GM21447 (cell line): ENCODE measurements around the gene PPP1R2.
A peak's percentile ranks its signal among the peaks of the same experiment; 100 is the strongest.
"Not testable (repeated sequence)": the region's sequence is repeated elsewhere in the genome, so short reads cannot be mapped to it uniquely, and the experiment has no call there.

ENCODE experiments used
- ATAC-seq: cut with Tn5 transposase; IDR thresholded peaks from one replicate; pipeline ENCODE4 v1.9.1; 2021; ENCODE audit not compliant: unreplicated experiment

Gene PPP1R2

DNA sequence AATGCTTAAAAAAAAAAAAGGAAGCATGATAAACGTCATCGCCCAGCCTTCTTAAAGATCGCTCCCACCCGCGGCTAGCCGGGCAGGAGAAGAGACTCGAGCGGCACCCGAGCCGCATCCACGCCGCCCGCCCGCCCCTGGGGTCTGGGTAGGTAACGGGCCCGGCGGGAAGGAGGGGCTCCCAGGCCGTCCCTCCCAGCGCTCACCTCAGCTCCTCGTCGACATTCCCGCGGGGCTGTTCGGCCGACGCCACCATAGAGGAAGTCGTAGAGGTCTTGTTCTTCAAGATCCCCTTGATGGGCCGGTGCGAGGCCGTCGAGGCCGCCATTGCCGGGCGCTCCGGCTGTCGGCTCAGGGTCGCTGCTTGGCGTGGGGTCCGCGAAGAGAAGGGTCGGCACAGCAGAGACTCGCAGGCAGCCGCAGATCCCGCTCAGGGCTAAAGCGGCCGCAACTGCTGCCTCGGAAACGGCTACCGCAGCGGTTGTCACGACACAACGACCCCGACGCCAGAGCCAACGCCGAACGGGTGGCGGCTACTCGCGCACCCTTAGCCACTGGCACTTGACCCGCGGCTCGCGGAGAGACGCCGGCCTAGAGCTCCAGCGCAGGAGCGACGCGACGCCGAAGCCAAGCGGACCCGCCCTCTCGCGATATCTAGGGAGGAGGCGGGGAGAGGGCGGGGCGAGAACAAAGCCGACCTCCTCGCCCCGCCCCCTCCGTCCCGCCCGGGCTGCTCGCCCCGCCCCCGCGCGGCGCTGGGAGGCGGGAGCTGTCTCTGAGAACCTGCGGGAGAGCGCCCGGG, at the start of gene PPP1R2:
Gene PPP1R2 (minus strand): TSS at position 628 of the 802 bp plus-strand sequence. CDS start 300 bp downstream, at position 328.
- ATAC-seq, result peak; percentile 62

DNA sequence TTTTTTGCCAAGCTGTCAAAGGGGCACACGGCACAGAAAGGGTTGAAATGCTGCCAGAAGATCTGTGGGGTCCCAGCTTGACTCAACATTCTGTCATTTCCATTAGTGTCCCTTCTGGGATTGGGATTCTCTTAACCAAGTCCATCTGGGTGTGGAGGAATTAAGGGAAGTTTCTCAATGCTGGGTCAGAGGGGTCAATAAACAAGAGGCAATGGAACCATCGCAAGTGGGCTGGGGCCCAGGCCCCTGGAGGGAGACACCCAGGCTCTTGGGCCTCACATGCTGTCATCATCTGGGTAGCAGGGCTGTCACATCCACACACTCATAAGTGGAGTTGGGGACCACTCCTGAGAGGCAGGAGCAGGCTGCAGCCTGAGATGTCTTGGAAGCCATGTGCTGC, 48.7 kb upstream of the PPP1R2 start:
- ATAC-seq, result no peak

DNA sequence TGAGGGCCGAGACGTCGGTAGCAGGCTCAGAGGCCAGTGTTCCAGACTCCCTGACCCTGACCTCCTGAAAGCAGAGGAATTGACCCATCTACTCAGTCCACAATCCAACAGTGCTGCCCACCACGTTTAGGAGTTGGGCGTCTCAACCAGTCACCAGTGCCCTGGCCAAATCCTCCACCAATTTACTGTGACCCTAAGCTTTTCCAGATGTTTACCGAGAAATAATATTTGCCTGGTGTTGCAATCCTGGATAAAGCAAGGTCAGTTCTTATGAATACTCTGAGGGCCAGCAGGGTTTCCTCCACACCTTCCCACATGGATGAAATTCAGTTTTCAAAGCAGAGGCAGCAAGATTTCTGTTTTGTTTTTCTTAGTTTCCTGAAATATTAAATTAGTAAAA, 48.1 kb upstream of the PPP1R2 start:
- ATAC-seq, result no peak

DNA sequence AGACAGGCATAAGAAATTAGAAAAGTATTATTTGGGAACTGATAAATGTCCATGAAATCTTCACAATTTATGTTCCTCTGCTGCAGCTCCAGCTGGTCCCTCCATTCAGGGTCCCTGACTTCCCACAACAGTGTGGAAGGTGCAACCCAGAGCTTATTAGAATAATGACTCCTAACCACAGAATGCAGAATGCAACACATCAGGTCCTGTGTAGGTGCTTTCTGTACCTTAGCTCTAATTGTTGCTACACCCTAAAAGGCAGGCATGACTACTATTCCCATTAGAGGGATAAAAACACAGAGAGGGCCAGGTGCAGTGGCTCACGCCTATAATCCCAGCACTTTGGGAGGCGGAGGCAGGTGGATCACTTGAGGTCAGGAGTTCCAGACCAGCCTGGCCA, 47.3 kb upstream of the PPP1R2 start:
- not testable (repeated sequence) for ATAC-seq

DNA sequence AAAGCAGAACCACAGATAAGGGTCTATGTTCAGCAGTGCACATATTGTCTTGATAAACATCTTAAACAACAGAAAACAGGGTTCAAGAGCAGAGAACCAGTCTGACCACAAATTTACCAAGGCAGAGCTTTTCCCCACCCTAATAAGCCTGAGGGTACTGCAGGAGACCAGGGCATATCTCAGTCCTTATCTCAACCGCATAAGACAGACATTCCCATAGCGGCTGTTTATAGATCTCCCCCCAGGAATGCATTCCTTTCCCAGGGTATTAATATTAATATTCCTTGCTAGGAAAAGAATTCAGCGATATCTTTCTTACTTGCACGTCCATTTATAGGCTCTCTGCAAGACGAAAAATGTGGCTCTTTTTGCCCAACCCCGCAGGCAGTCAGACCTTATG, 46.7 kb upstream of the PPP1R2 start:
- not testable (repeated sequence) for ATAC-seq

DNA sequence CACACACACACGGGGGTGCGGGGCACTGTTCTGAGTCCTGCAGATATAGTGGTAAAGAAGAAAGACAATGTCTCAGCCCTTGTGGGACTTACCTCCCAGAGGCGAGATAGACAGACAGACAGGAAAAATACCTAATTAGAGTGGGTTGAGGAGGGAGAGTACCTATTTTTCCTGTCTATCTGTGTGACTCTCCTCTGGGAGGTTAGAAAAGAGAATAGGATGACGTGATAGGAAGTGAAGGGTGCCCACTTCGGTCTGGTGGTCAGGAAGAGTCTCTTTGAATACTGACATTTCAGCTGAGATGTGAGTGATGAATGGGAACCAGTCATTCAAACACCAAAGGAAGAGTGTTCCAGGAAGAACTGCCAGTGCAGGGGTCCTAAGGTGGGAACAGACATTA, 44.7 kb upstream of the PPP1R2 start:
- no peak for ATAC-seq

DNA sequence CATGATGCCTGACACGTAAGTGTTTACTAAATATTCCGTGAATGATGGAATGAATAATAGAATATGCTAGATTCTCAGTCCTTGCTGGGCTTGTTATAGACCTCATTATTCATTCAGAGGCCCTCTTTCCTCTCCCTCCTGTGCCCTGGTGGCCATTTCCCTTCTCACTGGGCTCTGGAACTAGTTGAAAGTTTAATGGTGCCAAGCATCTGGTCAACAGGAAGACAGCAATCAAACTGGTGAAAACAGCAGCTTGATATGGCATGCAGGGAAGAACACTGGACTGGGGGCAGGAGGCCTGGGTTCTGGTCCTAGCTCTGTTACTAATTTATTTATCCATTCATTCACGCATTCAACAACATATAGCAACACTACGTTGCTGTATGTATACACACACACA, 44.3 kb upstream of the PPP1R2 start:
- ATAC-seq, result no peak

DNA sequence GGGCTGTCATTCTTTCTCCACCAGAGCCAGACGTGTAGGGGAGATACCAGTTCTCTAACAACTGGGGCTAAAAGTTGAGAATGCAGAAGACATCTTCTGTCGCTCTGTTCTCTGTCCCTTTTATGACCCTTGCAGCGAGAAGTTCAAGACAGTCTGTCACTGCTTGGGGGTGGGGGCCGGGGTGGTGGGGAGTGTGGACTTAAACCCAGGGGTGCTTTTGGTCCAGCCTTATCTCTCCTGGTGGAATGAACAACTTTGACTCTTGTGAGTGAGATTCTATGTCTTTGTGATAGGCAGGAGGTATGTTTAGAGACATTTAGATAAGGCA, 41.4 kb upstream of the PPP1R2 start:
- ATAC-seq, result no peak

DNA sequence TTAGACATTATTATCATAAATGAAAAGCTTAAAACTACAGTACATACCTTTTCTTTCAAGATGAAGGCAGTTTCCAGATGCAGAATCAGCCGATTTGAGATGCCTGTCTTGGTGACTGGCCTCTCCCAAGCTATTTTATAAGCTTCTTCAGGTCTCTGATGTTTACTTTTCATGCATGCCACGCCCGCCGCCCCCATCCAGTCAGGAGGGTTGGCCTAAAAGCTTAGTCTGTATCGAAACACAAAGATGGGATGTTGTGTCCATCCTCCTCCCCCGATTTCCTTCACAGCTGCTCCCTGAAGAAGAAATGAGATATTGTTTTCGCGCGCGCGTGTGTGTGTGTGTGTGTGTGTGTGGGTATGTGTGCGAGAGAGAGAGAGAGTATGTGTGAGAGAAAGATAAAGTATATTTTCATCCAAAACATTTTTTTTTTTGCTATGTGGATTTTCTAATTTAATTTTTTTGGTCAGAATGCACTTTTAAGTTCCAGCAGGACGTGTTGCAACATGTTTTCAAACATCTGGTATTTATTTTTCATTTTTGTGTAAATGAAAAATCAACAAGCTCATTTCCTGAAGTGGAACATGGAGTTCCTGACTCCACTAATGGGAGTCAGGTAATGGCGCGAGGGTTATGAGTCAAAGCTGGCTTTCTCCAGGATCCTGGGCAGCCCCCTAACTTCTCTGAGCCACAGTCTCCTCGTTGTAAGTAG, 40.9 kb upstream of the PPP1R2 start, which contains the start of gene APOD:
Gene APOD (minus strand): TSS at position 110 of the 712 bp plus-strand sequence. CDS start 4,479 bp downstream, outside the sequence.
- no peak for ATAC-seq

DNA sequence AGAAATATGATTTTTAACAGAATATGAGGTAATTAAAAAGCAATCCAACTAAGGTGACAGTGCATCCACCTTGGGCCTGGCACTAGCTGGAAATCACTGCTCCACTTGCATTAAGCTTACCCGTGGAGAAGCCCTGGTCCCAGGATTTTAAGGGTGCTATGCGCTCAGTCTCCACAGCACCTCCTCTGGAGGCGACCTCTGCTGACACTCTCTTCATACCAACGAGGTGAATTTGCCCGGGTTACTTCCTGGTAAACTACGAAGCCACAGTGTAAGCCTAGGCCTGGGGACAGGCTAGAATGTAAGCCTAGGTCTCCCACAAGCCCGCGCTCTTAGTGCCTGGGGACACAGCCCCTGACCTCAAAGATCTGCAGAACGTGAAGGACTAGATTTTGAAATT, 39.8 kb upstream of the PPP1R2 start:
- no peak for ATAC-seq

DNA sequence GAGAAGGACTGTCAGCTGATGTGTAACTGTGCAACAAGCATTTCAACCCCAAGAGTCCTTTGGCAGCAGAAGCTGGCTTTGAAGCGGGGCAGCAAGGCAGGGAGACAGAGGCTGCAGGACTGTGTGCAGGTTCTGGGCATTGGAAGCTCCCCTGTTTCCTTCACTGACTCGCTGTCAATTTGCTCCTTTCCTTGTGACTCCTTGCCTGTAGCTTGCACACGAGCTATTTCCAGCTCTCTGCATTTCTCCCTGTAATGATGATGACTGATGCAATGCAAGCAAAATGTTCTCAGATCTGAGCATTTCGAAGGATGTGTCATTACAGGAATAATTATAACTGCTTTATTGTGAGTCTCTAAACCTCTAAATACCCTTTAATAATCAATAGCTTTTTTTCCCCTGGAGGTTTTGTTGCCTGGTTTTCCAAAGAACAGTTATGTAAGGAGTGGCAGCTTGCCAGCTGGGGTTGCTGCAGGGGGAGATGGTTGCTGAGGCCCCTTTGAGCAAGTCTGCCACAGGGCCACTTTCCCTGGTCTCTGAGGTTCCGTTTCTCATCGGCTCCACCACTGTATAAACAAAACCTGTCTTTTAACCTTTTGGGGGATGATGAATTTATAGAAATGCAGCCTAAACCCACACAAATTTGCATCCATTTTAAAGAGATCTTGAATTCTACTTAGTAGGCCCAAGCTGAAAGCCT, 37.8 kb upstream of the PPP1R2 start:
- no peak for ATAC-seq

DNA sequence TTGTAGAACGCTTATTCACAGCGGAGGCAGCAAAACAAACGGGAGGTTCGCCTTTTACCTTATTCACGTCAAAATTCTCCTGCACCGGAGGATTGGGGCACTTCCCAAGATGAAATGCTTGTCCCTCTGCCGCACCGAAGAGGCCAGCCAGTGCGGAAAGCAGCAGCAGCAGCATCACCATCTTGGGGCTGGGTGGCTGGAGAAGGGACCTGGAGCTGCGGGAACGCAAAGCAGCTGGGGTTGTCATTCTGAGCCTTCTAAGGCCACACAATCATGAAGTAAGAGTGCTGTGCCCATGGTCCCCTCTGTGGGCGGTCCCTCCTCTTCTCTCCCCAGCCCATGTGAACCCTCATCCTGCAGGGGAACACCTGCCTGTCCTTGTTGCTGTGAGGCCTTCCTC, 36.2 kb upstream of the PPP1R2 start:
- no peak for ATAC-seq

DNA sequence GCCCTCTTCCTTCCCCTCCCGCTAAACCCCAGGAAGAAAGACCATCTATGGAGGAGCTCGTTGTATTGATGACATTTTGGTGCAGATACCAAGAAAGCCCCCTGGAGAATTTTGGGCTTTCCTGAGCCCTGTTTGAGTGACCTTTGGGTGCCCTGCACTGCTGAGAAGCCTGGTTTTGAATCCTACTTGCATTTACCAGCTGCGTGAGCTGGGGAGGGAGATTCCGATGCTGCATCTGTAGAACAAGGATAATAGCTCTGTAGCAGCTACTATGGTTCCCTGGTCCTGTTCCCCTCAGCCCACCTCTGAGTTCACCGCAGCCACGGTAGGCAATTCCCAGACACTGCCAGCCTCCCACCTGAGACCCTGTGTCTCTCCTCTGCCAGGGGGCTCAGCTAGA, 35.4 kb upstream of the PPP1R2 start:
- ATAC-seq, result no peak

DNA sequence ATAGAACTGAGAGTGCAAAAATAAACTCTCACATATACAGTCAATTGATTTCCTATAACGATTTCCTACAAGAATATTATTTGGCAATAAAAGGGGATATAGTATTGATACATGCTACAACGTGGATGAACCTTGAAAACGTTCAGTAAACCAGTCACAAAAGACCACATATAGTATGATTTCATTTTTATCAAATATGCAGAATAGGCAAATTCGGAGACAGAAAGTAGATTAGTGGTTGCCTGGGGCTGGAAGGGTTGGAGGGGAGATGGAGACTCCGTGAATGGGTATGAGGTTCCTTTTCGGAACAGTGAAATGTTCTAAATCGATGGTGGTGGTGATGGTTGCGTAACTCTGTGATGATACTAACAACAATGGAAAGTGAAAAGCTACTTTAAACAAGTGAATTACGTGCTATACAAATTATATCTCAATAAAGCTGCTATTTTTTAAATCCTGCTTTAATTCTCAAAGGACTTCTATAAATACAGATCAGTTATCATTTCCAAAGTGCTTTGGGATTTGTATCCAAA, 34.6 kb upstream of the PPP1R2 start:
- no peak for ATAC-seq

DNA sequence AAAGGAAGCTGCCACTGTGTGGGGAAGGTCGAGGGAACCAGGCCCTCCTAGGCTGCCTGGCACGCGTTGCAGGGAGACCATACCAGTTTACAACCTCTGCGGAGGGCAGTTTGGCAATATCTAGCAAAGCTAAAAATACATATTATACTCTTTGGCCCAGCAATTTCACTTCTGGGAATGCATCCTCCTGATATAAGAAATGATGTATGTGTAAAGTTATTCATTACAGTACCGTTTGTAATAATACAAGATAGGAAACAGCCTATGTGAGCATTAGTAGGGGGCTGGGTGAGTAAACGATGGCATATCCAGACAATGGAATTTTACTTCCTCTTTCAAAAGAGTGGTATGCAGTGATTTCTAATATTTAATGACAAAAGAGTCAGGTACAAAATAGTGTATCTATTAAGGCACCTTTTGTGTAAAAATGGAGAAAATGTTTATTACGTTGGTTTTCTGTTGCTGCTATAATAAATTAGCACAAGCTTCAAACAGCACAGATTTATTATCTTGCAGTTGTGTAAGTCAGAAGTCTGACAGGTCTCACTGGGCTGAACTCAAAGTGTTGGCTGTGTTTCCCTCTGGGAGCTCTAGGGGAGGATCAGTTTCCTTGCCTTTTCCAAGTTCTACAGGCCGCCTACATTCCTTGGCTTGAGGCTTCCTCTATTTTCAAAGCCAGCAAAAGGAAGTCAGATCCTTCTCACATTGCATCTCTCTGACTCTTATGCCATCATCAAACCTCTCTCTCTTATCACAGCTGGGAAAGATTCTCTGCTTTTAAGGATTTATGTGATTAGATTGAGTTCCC, 31.6 kb upstream of the PPP1R2 start:
- ATAC-seq, result no peak

DNA sequence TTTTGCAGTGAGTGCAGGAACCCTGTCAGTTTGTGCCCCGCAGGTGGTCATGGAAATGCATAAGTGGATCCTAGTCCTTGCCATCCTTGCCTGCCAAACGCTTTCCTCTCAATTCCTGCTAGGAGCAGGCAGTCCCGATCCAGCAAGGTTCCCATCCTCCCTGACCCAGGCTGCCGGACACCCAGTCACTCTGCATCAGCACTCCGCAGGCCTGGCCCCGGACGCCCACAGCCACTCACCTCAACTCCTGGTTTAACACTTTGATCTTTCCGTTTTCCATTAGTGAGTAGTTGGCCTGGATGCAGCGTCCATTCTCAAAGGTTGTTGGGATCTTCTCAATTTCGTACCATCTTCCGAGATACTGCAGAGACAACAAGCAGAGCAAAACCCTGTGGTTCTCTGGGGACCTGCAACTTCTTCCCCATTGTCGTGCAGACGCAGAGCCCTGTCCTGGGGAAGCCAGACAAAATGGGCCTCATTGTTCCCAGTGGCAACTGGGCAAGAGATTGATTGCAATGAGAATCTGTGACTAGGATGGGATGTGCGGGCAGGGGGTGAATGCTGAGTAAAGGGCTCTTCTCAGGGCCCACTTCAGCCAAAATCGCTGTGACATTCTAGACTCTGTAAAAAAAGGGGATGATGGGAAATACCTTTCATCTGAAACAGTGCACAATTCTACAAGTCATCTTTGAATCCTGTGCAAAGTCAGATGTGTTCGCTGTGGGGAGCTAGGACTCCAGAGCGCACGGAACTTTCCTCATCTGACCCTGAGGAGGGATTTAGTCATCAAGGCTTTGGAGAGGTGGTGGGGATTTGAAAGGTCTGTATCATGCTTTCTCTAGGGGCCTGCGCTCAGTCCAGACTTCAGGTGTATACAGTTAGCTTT, 30.7 kb upstream of the PPP1R2 start:
- no peak for ATAC-seq

DNA sequence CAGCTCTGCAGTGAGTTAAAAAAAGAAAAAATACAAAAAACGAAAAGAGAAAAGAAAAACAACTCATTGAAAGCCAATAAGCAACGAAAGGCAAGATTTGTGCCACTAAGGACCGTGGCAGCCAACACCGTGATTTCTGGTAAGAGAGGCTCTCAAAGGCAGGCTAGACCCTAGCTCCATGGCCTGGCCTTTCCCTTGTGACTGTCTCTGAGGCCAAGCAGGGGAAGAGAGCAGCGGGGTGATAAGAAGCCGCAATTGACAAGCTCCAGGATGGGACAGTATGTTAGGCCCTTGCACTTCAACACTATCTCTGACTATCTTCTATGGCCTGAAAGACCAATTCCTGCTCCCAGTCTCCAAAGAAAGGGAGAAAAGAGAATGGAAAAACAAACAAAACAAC, 28.2 kb upstream of the PPP1R2 start:
- no peak for ATAC-seq

DNA sequence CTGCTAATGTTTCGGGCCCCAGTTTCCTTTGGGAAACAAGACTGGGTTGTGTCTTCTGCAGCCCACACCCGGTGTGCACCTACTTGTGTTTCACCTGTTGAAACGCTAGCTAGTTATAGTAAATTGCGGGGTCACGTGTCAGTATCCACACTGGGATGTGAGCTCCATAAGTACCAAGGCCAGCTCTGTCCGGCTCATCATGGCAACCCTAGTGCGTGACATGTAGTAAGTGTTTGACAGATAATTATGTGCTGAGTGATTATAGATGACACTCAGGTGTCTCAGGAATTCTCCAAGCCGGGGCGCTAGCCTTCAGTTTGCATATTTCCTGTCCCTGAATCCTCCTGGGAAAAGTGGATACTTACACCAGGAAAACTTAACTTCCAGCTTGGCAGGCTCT, 27.8 kb upstream of the PPP1R2 start:
- ATAC-seq, result no peak

DNA sequence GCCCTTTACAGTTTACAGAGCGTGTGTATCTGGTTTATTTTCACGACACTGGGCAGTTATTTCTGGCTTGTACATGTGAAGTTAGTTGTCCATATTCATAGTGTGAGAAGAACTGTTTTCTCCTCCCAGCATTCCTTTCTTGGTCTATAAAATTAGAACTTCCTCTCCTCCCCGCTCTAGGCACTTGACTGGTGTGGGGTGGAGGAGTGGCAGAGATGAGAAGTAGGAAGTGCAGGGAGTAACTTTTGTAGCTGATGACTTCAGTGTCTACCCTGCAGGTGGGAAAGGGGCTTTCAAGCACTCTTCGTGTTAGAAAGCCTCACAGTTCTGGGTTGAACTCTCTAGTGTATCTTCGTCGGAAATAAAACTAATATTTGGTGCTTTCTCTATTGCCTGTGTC, 27.2 kb upstream of the PPP1R2 start:
- ATAC-seq, result no peak

DNA sequence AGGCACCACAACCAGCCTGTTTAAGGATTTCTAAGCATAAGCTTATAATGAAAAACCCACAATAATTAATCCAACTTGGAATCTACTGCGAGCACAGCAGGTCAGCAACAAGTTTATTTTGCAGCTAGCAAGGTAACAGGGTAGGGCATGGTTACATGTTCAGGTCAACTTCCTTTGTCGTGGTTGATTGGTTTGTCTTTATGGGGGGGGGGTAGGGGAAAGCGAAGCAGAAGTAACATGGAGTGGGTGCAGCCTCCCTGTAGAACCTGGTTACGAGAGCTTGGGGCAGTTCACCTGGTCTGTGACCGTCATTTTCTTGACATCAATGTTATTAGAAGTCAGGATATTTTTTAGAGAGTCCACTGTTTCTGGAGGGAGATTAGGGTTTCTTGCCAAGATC, 25.5 kb upstream of the PPP1R2 start:
- ATAC-seq, result no peak
